ENCODE data around the gene MAPT. TPM values are rescaled to one million over a fixed set of nuclear protein-coding genes. Genes with fewer than 3 reads are reported as not detected.

The MAPT gene
- total RNA-seq, 1 donor from 2014 or later: 3.5 TPM

DNA sequence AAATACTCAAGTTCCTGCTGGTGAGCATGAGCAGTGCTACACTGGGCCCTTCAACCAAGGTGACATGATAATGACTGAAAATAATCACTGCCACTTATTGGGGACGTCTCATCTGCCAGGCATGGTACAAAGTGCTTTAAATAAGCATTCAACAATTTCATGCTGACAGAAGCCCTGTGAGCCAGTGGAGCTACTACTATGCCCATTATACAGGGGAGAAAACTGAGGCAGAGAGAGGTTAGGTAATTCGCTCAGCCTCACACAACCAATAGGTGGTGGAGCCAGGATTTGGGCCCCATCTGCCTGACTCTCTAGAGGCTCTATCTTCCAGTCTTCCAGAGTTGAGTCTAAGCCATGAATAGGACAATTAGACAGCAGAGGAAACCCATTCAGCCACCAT lies 74.4 kb downstream of the MAPT start:
- DNase-seq (ENCODE audit: extremely low spot score, unreplicated experiment): no peak
- H3K4me1 Mint-ChIP-seq (ENCODE audit: unreplicated experiment): no peaks in the 10 kb centered on the region
- no peaks in the 10 kb centered on the region for H3K9me3 Mint-ChIP-seq
- TF ChIP-seq, protein P1, sequence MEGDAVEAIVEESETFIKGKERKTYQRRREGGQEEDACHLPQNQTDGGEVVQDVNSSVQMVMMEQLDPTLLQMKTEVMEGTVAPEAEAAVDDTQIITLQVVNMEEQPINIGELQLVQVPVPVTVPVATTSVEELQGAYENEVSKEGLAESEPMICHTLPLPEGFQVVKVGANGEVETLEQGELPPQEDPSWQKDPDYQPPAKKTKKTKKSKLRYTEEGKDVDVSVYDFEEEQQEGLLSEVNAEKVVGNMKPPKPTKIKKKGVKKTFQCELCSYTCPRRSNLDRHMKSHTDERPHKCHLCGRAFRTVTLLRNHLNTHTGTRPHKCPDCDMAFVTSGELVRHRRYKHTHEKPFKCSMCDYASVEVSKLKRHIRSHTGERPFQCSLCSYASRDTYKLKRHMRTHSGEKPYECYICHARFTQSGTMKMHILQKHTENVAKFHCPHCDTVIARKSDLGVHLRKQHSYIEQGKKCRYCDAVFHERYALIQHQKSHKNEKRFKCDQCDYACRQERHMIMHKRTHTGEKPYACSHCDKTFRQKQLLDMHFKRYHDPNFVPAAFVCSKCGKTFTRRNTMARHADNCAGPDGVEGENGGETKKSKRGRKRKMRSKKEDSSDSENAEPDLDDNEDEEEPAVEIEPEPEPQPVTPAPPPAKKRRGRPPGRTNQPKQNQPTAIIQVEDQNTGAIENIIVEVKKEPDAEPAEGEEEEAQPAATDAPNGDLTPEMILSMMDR (conservative IDR thresholded peaks at IDR 0.05): no peak
- H3K36me3 Mint-ChIP-seq: no peaks in the 10 kb centered on the region
- peaks cover 31% of the 10 kb centered on the region for H3K27me3 Mint-ChIP-seq
- H3K4me3 Mint-ChIP-seq: no peak overlapping the region
- no peak overlapping the region for H3K27ac Mint-ChIP-seq

DNA sequence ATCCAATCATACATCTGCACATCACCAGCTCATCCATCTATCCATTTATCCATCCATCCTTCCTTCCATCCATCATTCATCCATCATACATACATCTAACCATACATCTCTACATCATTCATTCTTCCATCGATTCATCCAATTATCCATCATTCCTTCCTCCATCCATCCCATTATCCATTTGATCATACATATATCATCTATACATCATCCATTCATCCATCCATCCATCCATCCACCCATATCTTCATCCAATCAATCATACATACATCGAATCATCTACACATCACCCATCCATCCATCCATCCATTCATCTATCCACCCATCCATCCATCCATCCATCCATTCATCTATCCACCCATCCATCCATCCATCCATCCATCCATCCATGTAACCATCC lies 75.4 kb downstream of the MAPT start:
- Mint-ChIP-seq H3K4me1 (ENCODE audit: unreplicated experiment) (no peaks in the 10 kb centered on the region), H3K4me3 (no peak overlapping the region), H3K27ac (no peak overlapping the region), H3K36me3 (no peaks in the 10 kb centered on the region), H3K9me3 (no peaks in the 10 kb centered on the region), H3K27me3 (peaks cover 31% of the 10 kb centered on the region)
- DNase-seq (ENCODE audit: extremely low spot score, unreplicated experiment): no peak
- TF ChIP-seq, protein P1 (conservative IDR thresholded peaks at IDR 0.05): no peak

DNA sequence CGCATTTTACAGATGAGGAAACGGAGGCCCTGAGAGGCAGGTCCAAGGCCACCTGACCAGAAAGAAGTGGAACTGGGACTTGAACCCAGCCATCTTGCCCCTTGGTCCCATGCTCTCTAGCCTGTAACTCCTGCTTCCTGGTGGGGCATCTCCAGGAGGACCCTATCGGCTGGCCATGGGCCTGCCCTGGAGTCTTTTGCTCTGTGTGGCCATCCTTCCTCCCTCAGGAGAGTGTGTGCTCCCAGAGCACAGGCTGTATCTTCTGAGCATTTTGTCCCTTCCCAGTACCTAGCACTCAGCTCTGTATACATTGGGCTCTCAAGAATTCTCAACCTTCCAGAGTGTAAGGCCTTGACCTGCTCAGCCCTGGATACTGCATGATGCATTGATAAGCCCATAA lies 76.3 kb downstream of the MAPT start:
- peaks cover 30% of the 10 kb centered on the region for H3K27me3 Mint-ChIP-seq
- no peaks in the 10 kb centered on the region for H3K4me1 Mint-ChIP-seq (ENCODE audit: unreplicated experiment)
- no peaks in the 10 kb centered on the region for H3K36me3 Mint-ChIP-seq
- H3K4me3 Mint-ChIP-seq: no peak overlapping the region
- TF ChIP-seq, protein P1 (conservative IDR thresholded peaks at IDR 0.05): no peak
- no peak for DNase-seq (ENCODE audit: extremely low spot score, unreplicated experiment)
- no peaks in the 10 kb centered on the region for H3K9me3 Mint-ChIP-seq
- no peak overlapping the region for H3K27ac Mint-ChIP-seq

DNA sequence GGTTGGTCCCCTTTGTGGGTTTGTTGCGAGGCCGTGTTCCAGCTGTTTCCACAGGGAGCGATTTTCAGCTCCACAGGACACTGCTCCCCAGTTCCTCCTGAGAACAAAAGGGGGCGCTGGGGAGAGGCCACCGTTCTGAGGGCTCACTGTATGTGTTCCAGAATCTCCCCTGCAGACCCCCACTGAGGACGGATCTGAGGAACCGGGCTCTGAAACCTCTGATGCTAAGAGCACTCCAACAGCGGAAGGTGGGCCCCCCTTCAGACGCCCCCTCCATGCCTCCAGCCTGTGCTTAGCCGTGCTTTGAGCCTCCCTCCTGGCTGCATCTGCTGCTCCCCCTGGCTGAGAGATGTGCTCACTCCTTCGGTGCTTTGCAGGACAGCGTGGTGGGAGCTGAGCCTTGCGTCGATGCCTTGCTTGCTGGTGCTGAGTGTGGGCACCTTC lies 77.4 kb downstream of the MAPT start:
- H3K9me3 Mint-ChIP-seq: no peaks in the 10 kb centered on the region
- H3K4me1 Mint-ChIP-seq (ENCODE audit: unreplicated experiment): no peaks in the 10 kb centered on the region
- TF ChIP-seq, protein P1 (conservative IDR thresholded peaks at IDR 0.05): no peak
- no peaks in the 10 kb centered on the region for H3K36me3 Mint-ChIP-seq
- H3K27ac Mint-ChIP-seq: no peak overlapping the region
- no peak overlapping the region for H3K4me3 Mint-ChIP-seq
- peaks cover 24% of the 10 kb centered on the region for H3K27me3 Mint-ChIP-seq
- no peak for DNase-seq (ENCODE audit: extremely low spot score, unreplicated experiment)

DNA sequence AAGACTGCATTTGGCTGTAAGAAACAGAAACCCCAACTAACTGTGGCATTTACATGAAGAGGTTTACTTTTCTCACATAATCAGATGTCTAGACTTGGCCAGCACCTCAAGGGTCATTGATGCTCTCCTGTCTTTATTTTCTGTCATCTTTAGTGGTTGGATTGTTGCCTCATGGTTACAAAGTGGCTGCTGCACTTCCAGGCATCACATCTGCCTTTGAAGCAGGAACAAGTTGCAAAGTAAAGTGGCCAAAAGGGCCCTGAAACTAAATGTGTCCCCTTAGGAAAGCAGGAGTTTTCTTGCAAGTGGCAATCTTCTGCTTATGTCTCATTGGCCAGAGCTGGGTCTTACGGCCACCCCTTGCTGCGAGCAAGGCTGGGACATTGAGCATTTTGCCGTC lies 78.2 kb downstream of the MAPT start:
- Mint-ChIP-seq H3K4me3 (no peak overlapping the region), H3K9me3 (no peaks in the 10 kb centered on the region), H3K4me1 (ENCODE audit: unreplicated experiment) (no peaks in the 10 kb centered on the region), H3K36me3 (no peaks in the 10 kb centered on the region), H3K27me3 (peaks cover 15% of the 10 kb centered on the region), H3K27ac (no peak overlapping the region)
- DNase-seq (ENCODE audit: extremely low spot score, unreplicated experiment): no peak
- TF ChIP-seq, protein P1 (conservative IDR thresholded peaks at IDR 0.05): no peak
